Upper lobe of left lung (tissue), 4 donors: ENCODE measurements around the gene SETD5.

Experiments used
- CTCF ChIP-seq, 6 experiments: fragments of 450-650 bp in 4 of 6; fragments of 200-600 bp in 2 of 6; sonication (generic) in 2 of 6; IDR thresholded peaks; one replicate each; pipeline ENCODE4 v1.5.1; 2016 to 2019; ENCODE audit warnings: antibody characterized with exemption in 6 of 6
- POLR2A ChIP-seq, 4 donors: fragments of 450-650 bp; IDR thresholded peaks; one replicate each; pipeline ENCODE4 v1.5.1; 2016 to 2017; ENCODE audit warnings: antibody characterized with exemption in 4 of 4, mild to moderate bottlenecking in 2 of 4

GRCh38 chr3:9349321-9350117 lies 47.9 kb upstream of the SETD5 start:
- TF ChIP-seq POLR2A (IDR thresholded peaks at IDR 0.05) = no peak
- TF ChIP-seq CTCF (IDR thresholded peaks at IDR 0.05) = no peak
